Naive thymus-derived CD4-positive, alpha-beta T cell (primary cell): ENCODE measurements around the gene ADAMTS14. TPM values are rescaled to one million over a fixed set of nuclear protein-coding genes. Genes with fewer than 3 reads are reported as not detected.

Experiments
- ATAC-seq: fragments of 150-1000 bp; cut with Tn5 transposase; 2 replicates; pipeline ENCODE4 v1.10.0; 2021; ENCODE audit warnings: mild to moderate bottlenecking, moderate library complexity
- CTCF ChIA-PET: fragments of 350-600 bp; sonication (Branson Sonifier 250); formaldehyde crosslinking; loops from one replicate; lab custom pipeline; 2021; ENCODE audit warnings: antibody characterized with exemption; lab: Charles Lee
- POLR2A ChIA-PET: fragments of 350-600 bp; sonication (Branson Sonifier 250); formaldehyde crosslinking; loops from one replicate; lab custom pipeline; 2021; ENCODE audit warnings: antibody characterized with exemption, inconsistent platforms; lab: Charles Lee
- DNase-seq, 9 donors: peaks; one replicate each; pipeline versions ENCODE4 v3.0.0 to v3.0.0-alpha.2; 2020 to 2022; ENCODE audit warnings: mixed read lengths in 1 of 9
- H3K27ac ChIP-seq: one replicate; pipeline ENCODE4 v1.7.0; 2013; ENCODE audit warnings: mild to moderate bottlenecking, low read depth, low read length, moderate library complexity
- H3K27me3 ChIP-seq, 2 donors: one replicate each; pipeline ENCODE4 v1.7.0; 2013; ENCODE audit warnings: low read length in 2 of 2, mild to moderate bottlenecking in 2 of 2, moderate library complexity in 2 of 2; ENCODE audit not compliant: control insufficient read depth in 2 of 2, insufficient read depth in 2 of 2
- H3K36me3 ChIP-seq, 3 experiments: 1 replicate in 2 of 3; 2 replicates in 1 of 3; pipeline ENCODE4 v1.7.0; 2013; ENCODE audit warnings: low read length in 3 of 3, mild to moderate bottlenecking in 3 of 3, moderate library complexity in 1 of 3; ENCODE audit not compliant: insufficient read depth in 3 of 3, control insufficient read depth in 2 of 3
- H3K4me1 ChIP-seq, 2 donors: one replicate each; pipeline ENCODE4 v1.7.0; 2013; ENCODE audit warnings: low read length in 2 of 2, mild to moderate bottlenecking in 2 of 2, moderate library complexity in 1 of 2; ENCODE audit not compliant: control insufficient read depth in 2 of 2, insufficient read depth in 2 of 2
- H3K4me3 ChIP-seq: 2 replicates; pipeline ENCODE4 v1.7.0; 2013; ENCODE audit warnings: mild to moderate bottlenecking, low read length
- H3K9me3 ChIP-seq, 3 experiments: 1 replicate in 2 of 3; 2 replicates in 1 of 3; pipeline ENCODE4 v1.7.0; 2013; ENCODE audit warnings: low read length in 3 of 3; ENCODE audit not compliant: control insufficient read depth in 2 of 3
- H3K27ac Mint-ChIP-seq, 9 donors: one replicate each; pipeline ENCODE4 v1.8.0; 2020 to 2022; ENCODE audit warnings: mixed read lengths in 9 of 9, mild to moderate bottlenecking in 8 of 9, moderate library complexity in 5 of 9, inconsistent platforms in 2 of 9
- H3K27me3 Mint-ChIP-seq, 5 donors: one replicate each; pipeline ENCODE4 v1.8.0; 2021 to 2022; ENCODE audit warnings: mixed read lengths in 5 of 5, mild to moderate bottlenecking in 1 of 5
- H3K36me3 Mint-ChIP-seq, 5 donors: one replicate each; pipeline ENCODE4 v1.8.0; 2020 to 2022; ENCODE audit warnings: mixed read lengths in 5 of 5, mild to moderate bottlenecking in 3 of 5, inconsistent platforms in 1 of 5
- H3K4me1 Mint-ChIP-seq, 7 donors: one replicate each; pipeline ENCODE4 v1.8.0; 2020 to 2022; ENCODE audit warnings: mixed read lengths in 7 of 7, mild to moderate bottlenecking in 3 of 7, inconsistent platforms in 1 of 7
- H3K4me3 Mint-ChIP-seq, 10 donors: one replicate each; pipeline ENCODE4 v1.8.0; 2020 to 2022; ENCODE audit warnings: mild to moderate bottlenecking in 10 of 10, mixed read lengths in 10 of 10, moderate library complexity in 6 of 10, inconsistent platforms in 2 of 10
- H3K9me3 Mint-ChIP-seq, 11 donors: one replicate each; pipeline ENCODE4 v1.8.0; 2020 to 2022; ENCODE audit warnings: mixed read lengths in 11 of 11, mild to moderate bottlenecking in 4 of 11, inconsistent platforms in 1 of 11, moderate library complexity in 1 of 11
- intact Hi-C, 2 donors: fragments of 100-400 bp; cut with micrococcal nuclease; formaldehyde crosslinking; loops; one replicate each; pipeline ENCODE4 v1.15.1; 2023
- polyA plus RNA-seq, 2 donors: library from polyadenylated mRNA; unstranded; fragments of 300-500 nt; fragmentation: Illumina TruSeq; gene quantifications; one replicate each; pipeline ENCODE4 v1.2.3, GENCODE V29; 2021
- total RNA-seq, 6 experiments: library from RNA in 5 of 6; stranded (reverse) in 5 of 6; gene quantifications; 1 replicate in 5 of 6; 2 replicates in 1 of 6; pipeline ENCODE4 v1.2.3 and lab custom pipeline; 2021 to 2026

Gene ADAMTS14
- total and polyA plus RNA-seq, 7 experiments from 2014 or later, result 0.08 to 0.10 TPM; not detected in 5

DNA sequence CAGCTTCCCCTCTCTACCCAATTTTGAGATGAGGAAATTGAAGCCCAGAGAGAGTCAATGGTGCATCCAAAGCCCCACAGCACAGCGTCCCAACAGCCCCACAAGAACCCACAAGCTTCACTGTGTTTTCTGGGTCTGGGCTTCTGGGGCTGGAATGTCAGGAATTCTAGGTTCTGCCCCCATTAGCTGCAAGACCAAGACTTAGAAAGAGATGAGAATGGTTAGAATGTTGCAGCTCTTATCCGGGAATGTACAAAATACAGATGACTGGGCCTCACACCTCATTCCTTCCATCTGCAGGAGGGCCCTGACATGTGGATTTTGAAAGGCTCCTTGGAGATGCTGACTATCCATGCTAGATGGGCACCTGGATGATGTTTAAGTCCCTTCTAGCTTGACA is 137.4 kb downstream of the ADAMTS14 start:
- H3K4me1 Mint-ChIP-seq, result peaks cover under 1 to 13% (median 11%) of the 10 kb centered on the region in 7 donors

DNA sequence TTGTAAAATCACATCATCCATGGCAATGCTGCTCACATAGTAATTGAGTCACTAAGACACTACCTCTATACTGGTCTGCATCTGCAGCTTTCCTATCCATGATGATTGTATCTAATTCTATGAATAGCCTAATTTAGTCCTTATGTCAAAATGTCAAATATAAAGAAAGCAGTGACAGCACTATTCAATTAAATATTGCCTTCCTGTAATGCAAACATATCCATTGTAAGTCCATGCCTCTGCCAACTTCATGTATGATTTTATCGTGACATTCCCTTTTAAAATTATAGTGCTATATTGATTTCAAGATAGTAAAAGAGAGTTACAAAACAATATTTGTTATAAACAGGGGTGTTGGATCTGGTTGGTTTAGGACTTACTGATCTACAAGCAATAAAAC is 138.7 kb downstream of the ADAMTS14 start:
- no peaks in the 10 kb centered on the region for H3K9me3 ChIP-seq
- CTCF ChIA-PET, result no interaction called here

More for the DNA sequence above, 137.4 kb downstream of the ADAMTS14 start:
- Mint-ChIP-seq H3K4me3 (no peak overlapping the region), H3K9me3 (peaks cover 0 to 2% (median 0%) of the 10 kb centered on the region in 11 donors), H3K27ac (no peak overlapping the region), H3K27me3 (peaks cover 5 to 15% (median 8%) of the 10 kb centered on the region in 5 donors), H3K36me3 (peaks cover 0 to 2% (median 0%) of the 10 kb centered on the region in 5 donors)
- Histone ChIP-seq H3K4me1 (peaks cover 0 to 1% of the 10 kb centered on the region in 2 donors), H3K27me3 (no peaks in the 10 kb centered on the region), H3K27ac (no peak overlapping the region), H3K36me3 (no peaks in the 10 kb centered on the region), H3K9me3 (no peaks in the 10 kb centered on the region), H3K4me3 (no peak overlapping the region)
- no peak for ATAC-seq
- intact Hi-C loops, result loop anchor here in 1 of 2 donors (10.0 kb wide), 1 partner anchor 1495 kb away; no protein-coding TSS in a partner anchor
- ChIA-PET POLR2A (interaction anchor here (1.2 kb wide), 1 partner anchor 13 kb away, joined by 3 read pairs; no protein-coding TSS in a partner anchor), CTCF (no interaction called here)
- DNase-seq, result no peak

DNA sequence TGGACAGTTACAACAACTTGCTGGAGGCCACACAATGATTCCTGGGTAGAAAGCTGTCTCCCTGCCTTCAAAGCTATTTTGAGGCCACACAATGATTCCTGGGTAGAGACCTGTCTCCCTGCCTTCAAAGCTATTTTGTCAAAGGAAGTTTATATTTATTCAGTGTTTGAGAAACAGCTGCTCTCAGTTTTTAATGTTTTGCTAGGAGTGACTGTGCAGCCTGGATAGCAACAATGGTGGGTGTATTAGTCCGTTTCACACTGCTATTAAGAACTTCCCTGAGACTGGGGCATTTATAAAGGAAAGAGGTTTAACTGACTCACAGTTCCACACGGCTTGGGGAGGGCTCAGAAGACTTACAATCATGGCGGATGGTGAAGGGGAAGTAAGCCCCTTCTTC is 139.6 kb downstream of the ADAMTS14 start:
- Mint-ChIP-seq H3K27me3 (peaks cover 0 to 12% (median 5%) of the 10 kb centered on the region in 5 donors), H3K36me3 (peaks cover 0 to 2% (median 0%) of the 10 kb centered on the region in 5 donors), H3K4me3 (peak overlapping the region in 1 of 10 donors; percentile 47), H3K9me3 (peaks cover 0 to 2% (median 0%) of the 10 kb centered on the region in 11 donors), H3K4me1 (peaks cover 6 to 27% (median 24%) of the 10 kb centered on the region in 7 donors), H3K27ac (peak overlapping the region in 2 of 9 donors; percentile 48 to 62)
- Histone ChIP-seq H3K9me3 (no peaks in the 10 kb centered on the region), H3K4me1 (peaks cover 4 to 15% of the 10 kb centered on the region in 2 donors), H3K4me3 (no peak overlapping the region), H3K27ac (no peak overlapping the region), H3K36me3 (no peaks in the 10 kb centered on the region), H3K27me3 (no peaks in the 10 kb centered on the region)
- intact Hi-C loops, result loop anchor here in 1 of 2 donors (10.0 kb wide), 1 partner anchor 1497 kb away; no protein-coding TSS in a partner anchor
- ATAC-seq, result no peak
- DNase-seq, result no peak
- ChIA-PET CTCF (interaction anchor here (1.1 kb wide), 1 partner anchor 66 kb away, joined by 3 read pairs; no protein-coding TSS in a partner anchor), POLR2A (no interaction called here)

More for the DNA sequence above, 138.7 kb downstream of the ADAMTS14 start:
- Mint-ChIP-seq H3K27me3 (peaks cover 1 to 15% (median 5%) of the 10 kb centered on the region in 5 donors), H3K36me3 (no peaks in the 10 kb centered on the region), H3K4me1 (peaks cover 6 to 21% (median 18%) of the 10 kb centered on the region in 7 donors), H3K4me3 (no peak overlapping the region), H3K9me3 (peaks cover 0 to 2% (median 0%) of the 10 kb centered on the region in 11 donors), H3K27ac (no peak overlapping the region)
- DNase-seq (no peak), ATAC-seq (no peak)
- Histone ChIP-seq H3K4me1 (peaks cover 4 to 10% of the 10 kb centered on the region in 2 donors), H3K27me3 (no peaks in the 10 kb centered on the region), H3K4me3 (no peak overlapping the region), H3K27ac (no peak overlapping the region), H3K36me3 (no peaks in the 10 kb centered on the region)
- intact Hi-C loops, result loop anchor here in 1 of 2 donors (10.0 kb wide), 1 partner anchor 1496 kb away; no protein-coding TSS in a partner anchor
- POLR2A ChIA-PET, result interaction anchor here (1.2 kb wide), 1 partner anchor 11 kb away, joined by 3 read pairs; no protein-coding TSS in a partner anchor

Other genes starting within 250 kb of the ADAMTS14 start
- gene NODAL, start 230.8 kb upstream of the ADAMTS14 start, total RNA-seq, result not detected
- gene NODAL, start 230.8 kb upstream of the ADAMTS14 start, polyA plus RNA-seq, result not detected
- gene PALD1, start 193.7 kb upstream of the ADAMTS14 start, total RNA-seq, result under 1 TPM; 0.08 to 0.39 (median 0.19) TPM
- gene PALD1, start 193.7 kb upstream of the ADAMTS14 start, polyA plus RNA-seq, result under 1 TPM in 1 of 2 donors, not detected in 1; 0.10 TPM
- gene PRF1, start 69.8 kb upstream of the ADAMTS14 start, total RNA-seq, result 100 to 1,000 TPM in 2 of 5 experiments, 10 to 100 TPM in 2, 1 to 10 TPM in 1; 8.1 to 198 (median 30.7) TPM
- gene PRF1, start 69.8 kb upstream of the ADAMTS14 start, polyA plus RNA-seq, result 10 to 100 TPM; 19.3 to 27.6 TPM
- not detected for gene TBATA, start 112.9 kb downstream of the ADAMTS14 start, total RNA-seq
- gene TBATA, start 112.9 kb downstream of the ADAMTS14 start, polyA plus RNA-seq, result not detected
- gene SGPL1, start 143.4 kb downstream of the ADAMTS14 start, total RNA-seq, result 10 to 100 TPM; 20.9 to 35.5 (median 30.6) TPM
- gene SGPL1, start 143.4 kb downstream of the ADAMTS14 start, polyA plus RNA-seq, result 10 to 100 TPM; 12.2 to 13.4 TPM
- 10 to 100 TPM in 2 of 5 experiments, 1 to 10 TPM in 3; 4.5 to 29.8 (median 8.3) TPM for gene PCBD1, start 216.1 kb downstream of the ADAMTS14 start, total RNA-seq
- 1 to 10 TPM; 6.3 to 7.8 TPM for gene PCBD1, start 216.1 kb downstream of the ADAMTS14 start, polyA plus RNA-seq